H1 (cell line): Measurements from ENCODE around the gene MBP. TPM values are rescaled to one million over a fixed set of nuclear protein-coding genes. Genes with fewer than 3 reads are reported as not detected.

Experiments used
- BCL11A ChIP-seq, 2 experiments: IDR thresholded peaks; one replicate each; pipeline ENCODE4 v1.6.1; 2011; ENCODE audit warnings: low read depth in 2 of 2, low read length in 2 of 2, mild to moderate bottlenecking in 2 of 2
- CTBP2 ChIP-seq: IDR thresholded peaks from 2 replicates; pipeline ENCODE4 v1.7.0; 2011; ENCODE audit warnings: borderline replicate concordance, mild to moderate bottlenecking, moderate library complexity, mixed read lengths, low read length; ENCODE audit not compliant: insufficient read depth, insufficient read length
- JUN ChIP-seq: IDR thresholded peaks from 2 replicates; pipeline ENCODE4 v1.6.1; 2011; ENCODE audit warnings: low read depth, mild to moderate bottlenecking, improper control_type of control experiment, low read length
- MAFK ChIP-seq: IDR thresholded peaks from 2 replicates; pipeline ENCODE4 v1.6.1; 2012; ENCODE audit warnings: low read depth, mild to moderate bottlenecking, improper control_type of control experiment, low read length
- POLR2AphosphoS5 ChIP-seq: IDR thresholded peaks from 2 replicates; pipeline ENCODE4 v1.6.1; 2011; ENCODE audit warnings: low read depth, low read length
- RAD21 ChIP-seq, 2 experiments: IDR thresholded peaks in 1 of 2; conservative IDR thresholded peaks in 1 of 2; 2 replicates each; pipeline ENCODE4 v1.6.1; 2011; ENCODE audit warnings: low read depth in 2 of 2, low read length in 2 of 2, improper control_type of control experiment in 1 of 2, inconsistent platforms in 1 of 2, mild to moderate bottlenecking in 1 of 2, moderate library complexity in 1 of 2
- SP1 ChIP-seq: IDR thresholded peaks from 2 replicates; pipeline ENCODE4 v1.6.1; 2011; ENCODE audit warnings: low read depth, low read length
- polyA plus RNA-seq, 7 experiments: library from polyadenylated mRNA; depleted of rRNA in 3 of 7; stranded (reverse) in 5 of 7; unstranded in 2 of 7; fragments of >200 nt in 5 of 7; fragments of 200-250 nt in 2 of 7; gene quantifications; 1 replicate in 5 of 7; 2 replicates in 1 of 7; 4 replicates in 1 of 7; pipeline versions ENCODE4 v1.2.1 to v1.2.3, GENCODE V29; 2011 to 2013; ENCODE audit warnings: missing spikeins in 2 of 7, mixed read lengths in 2 of 7
- total RNA-seq: library from RNA; stranded (reverse); fragmentation: NEBNext Ultra II Directional; extraction: Animal tissue kit (Norgen Biotek cat#: 25700); gene quantifications from 2 replicates; pipeline ENCODE4 v1.2.1, GENCODE V29; 2021

MBP gene
- total and polyA plus RNA-seq, 2 of the 8 experiments (the other 6 are each of a cell fraction or from before 2014, with no cell fraction given), result 7.7 to 19.2 TPM

DNA sequence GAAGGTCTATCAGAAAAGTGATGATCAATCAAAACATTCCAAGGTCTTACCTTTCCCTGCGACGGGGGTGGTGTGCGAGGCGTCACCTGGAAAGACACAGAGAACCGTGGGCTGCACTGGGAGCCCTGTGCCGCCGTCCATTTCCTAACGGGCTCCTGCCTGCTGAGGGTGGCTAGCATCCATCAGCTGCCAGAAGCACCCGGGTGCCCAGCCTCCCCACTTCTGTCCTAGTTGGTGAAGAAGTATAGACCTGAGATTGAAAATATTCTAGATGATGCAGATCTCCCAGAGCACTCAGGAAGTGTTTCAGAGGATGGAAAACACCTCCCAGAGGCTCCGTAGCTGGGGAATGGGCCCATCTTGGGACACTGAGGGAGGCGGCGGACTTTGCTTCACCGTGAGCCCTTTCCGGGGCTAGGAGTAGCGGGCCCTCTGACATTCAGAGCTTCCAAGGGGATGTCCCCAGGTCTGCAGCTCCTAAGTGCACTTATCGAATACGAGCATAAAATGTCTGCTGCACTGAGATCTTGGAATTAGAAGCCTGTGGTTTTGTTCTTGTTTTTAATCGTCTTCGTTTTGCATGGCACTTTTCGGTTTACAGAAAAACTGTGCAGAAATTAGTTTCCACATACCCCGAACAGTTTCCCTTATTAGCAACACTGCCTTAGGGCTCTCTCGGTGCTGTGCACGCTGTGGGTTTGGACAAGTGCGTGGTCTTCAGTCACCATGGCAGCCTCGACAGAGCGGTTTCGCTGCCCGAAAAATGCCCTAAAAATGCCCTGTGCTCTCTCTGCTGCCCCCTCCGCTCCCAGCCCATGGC is 143.5 kb downstream of the MBP start (continued):
- TF ChIP-seq SP1 (no peak), MAFK (no peak), CTBP2 (no peak), POLR2AphosphoS5 (no peak), JUN (no peak), BCL11A (IDR thresholded peaks at IDR 0.05; ENCODE audit: low read depth in 2 of 2, low read length in 2 of 2) (no peak), RAD21 (IDR thresholded peaks at IDR 0.05 in 1 of 2, conservative IDR thresholded peaks at IDR 0.05 in 1 of 2; ENCODE audit: low read depth in 2 of 2, low read length in 2 of 2) (no peak)
